Sigmoid colon (tissue), 4 donors: Measurements from ENCODE around the gene PAGE4.

Source experiments
- EP300 ChIP-seq, 4 donors: sonication (generic); formaldehyde crosslinking; IDR thresholded peaks; one replicate each; pipeline ENCODE4 v1.6.1; 2017; ENCODE audit warnings: antibody characterized with exemption in 4 of 4
- POLR2A ChIP-seq, 2 donors: fragments of 450-650 bp; IDR thresholded peaks; one replicate each; pipeline ENCODE4 v1.6.1; 2016; ENCODE audit warnings: antibody characterized with exemption in 2 of 2, mild to moderate bottlenecking in 2 of 2, moderate library complexity in 2 of 2
- POLR2AphosphoS5 ChIP-seq, 4 donors: sonication (generic); formaldehyde crosslinking; IDR thresholded peaks; one replicate each; pipeline ENCODE4 v1.6.1; 2017; ENCODE audit warnings: antibody characterized with exemption in 4 of 4
- TF ChIP-seq, protein P1 (sequence below), 4 experiments: fragments of 450-650 bp in 3 of 4; fragments of 200-600 bp in 1 of 4; IDR thresholded peaks; one replicate each; pipeline ENCODE4 v1.5.1; 2016 to 2019; ENCODE audit warnings: antibody characterized with exemption in 4 of 4, mild to moderate bottlenecking in 3 of 4, moderate library complexity in 2 of 4

- TF ChIP-seq, protein P1, sequence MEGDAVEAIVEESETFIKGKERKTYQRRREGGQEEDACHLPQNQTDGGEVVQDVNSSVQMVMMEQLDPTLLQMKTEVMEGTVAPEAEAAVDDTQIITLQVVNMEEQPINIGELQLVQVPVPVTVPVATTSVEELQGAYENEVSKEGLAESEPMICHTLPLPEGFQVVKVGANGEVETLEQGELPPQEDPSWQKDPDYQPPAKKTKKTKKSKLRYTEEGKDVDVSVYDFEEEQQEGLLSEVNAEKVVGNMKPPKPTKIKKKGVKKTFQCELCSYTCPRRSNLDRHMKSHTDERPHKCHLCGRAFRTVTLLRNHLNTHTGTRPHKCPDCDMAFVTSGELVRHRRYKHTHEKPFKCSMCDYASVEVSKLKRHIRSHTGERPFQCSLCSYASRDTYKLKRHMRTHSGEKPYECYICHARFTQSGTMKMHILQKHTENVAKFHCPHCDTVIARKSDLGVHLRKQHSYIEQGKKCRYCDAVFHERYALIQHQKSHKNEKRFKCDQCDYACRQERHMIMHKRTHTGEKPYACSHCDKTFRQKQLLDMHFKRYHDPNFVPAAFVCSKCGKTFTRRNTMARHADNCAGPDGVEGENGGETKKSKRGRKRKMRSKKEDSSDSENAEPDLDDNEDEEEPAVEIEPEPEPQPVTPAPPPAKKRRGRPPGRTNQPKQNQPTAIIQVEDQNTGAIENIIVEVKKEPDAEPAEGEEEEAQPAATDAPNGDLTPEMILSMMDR (IDR thresholded peaks at IDR 0.05): no peak
- no peak for TF ChIP-seq POLR2AphosphoS5 (IDR thresholded peaks at IDR 0.05)
- TF ChIP-seq POLR2A (IDR thresholded peaks at IDR 0.05): no peak
- TF ChIP-seq EP300 (IDR thresholded peaks at IDR 0.05): no peak
These were observed 29.3 kb upstream of the PAGE4 start for GRCh38 chrX:49799828-49800227.
